CD4-positive, alpha-beta T cell treated with Interleukin-17A for 4 hours (primary cell): ENCODE data around the gene KICS2.
"Not testable (repeated sequence)": the region's sequence is repeated elsewhere in the genome, so short reads cannot be mapped to it uniquely, and the experiment has no call there.

ENCODE experiments used
- DNase-seq: peaks from one replicate; pipeline ENCODE4 v3.0.0-alpha.2; 2020; ENCODE audit warnings: mixed read lengths

Gene KICS2

DNA sequence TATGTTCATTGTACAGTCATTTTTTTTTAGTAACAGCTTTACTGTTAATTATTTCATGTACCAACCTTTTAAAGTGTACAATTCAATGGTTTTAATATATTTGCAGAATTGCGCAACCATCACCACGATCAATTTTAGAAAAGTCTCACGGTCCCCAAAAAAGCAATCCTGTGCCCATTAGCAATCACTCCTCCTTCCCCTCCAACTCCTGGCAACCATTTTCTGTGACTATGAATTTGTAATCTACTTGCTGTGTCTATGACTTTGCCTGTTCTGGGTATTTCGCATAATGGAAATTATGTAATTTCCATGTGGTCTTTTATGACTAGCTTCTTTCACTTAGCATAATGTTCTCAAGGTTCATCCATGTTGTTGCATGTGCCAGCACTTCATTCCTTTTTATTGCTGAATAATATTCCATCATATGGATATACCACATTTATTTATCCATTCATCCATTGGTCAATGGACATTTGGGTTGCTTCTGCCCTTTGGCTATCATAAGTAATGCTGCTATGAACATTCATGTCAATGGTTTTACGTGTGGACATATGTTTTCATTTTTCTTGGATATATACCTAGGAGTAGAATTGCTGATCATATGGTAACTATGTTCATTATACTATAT is 9.9 kb downstream of the KICS2 start:
- DNase-seq: no peak

DNA sequence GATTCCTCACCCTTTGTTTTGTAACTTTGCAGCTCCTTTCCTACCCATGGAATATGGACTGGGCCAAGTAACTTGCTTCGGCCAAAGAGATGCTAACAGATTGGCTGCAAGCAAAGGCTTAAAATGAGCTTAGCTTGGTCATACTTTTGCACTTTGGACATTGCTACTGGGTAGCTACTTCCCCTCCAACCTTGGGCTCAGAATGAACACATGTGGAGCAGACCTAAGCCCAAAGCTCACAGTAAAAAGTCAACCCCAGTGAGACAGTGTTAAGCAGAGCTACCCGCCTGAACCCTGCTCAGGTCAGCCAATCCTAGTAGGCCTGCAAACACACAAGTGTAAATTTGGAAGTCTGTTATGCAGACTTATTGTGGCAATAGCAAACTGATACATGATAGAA is 14.6 kb downstream of the KICS2 start:
- DNase-seq: no peak

DNA sequence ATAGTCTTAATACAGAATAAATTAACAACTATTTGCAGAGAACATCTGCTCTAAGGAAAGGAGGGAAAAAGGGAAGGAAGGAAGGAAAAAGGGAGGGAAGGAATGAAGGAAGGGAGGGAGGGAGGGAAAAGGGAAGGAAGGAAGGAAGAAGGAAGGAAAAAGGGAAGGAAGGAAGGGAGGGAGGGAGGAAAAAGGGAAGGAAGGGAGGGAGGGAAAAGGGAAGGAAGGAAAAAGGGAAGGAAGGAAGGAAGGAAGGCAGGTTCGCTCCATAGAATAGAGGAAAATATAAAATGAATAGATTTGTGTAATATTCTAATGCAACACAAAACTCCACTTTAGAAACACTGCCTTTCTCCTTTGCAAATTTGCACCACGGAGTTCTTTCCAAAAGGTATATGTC is 16.6 kb downstream of the KICS2 start:
- no peak for DNase-seq

DNA sequence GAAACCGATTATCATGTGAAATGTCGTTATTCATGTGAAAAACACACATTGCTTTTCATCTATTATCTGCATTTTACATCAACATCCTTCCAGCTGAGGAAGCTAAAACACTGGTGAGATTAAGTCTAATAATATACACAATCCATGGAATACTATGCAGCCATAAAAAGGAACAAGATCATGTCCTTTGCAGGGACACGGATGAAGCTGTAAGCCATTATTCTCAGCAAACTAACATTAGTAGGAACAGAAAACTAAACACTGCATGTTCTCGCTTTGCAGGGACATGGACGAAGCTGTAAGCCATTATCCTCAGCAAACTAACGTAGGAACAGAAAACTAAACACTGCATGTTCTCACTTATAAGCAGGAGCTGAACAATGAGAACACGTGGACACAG is 18.3 kb downstream of the KICS2 start:
- DNase-seq: no peak

DNA sequence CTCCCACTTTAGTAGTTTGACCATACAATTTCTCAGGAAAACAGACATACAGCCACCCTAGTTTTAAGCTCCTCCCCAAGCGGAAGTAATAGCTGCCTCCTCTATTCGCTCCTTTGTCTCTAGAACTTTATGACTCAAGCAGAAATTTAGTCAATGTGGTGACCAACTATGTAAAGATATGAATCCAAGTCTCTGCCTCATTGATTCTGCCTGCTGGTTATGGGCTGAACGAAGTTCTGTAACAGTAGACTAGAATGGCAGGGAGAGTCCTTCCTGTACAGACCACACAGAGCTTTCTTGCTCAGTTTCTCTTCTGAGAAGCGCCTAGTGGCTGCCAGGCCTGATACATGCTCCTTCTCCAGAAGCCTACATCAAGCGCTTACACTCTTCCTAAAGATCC is 19.1 kb downstream of the KICS2 start:
- no peak for DNase-seq

DNA sequence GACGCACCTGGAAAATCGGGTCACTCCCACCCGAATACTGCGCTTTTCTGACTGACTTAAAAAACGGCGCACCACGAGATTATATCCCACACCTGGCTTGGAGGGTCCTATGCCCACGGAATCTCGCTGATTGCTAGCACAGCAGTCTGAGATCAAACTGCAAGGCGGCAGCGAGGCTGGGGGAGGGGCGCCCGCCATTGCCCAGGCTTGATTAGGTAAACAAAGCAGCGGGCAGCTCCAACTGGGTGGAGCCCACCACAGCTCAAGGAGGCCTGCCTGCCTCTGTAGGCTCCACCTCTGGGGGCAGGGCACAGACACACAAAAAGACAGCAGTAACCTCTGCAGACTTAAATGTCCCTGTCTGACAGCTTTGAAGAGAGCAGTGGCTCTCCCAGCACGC is 26.3 kb downstream of the KICS2 start:
- DNase-seq: not testable (repeated sequence)

DNA sequence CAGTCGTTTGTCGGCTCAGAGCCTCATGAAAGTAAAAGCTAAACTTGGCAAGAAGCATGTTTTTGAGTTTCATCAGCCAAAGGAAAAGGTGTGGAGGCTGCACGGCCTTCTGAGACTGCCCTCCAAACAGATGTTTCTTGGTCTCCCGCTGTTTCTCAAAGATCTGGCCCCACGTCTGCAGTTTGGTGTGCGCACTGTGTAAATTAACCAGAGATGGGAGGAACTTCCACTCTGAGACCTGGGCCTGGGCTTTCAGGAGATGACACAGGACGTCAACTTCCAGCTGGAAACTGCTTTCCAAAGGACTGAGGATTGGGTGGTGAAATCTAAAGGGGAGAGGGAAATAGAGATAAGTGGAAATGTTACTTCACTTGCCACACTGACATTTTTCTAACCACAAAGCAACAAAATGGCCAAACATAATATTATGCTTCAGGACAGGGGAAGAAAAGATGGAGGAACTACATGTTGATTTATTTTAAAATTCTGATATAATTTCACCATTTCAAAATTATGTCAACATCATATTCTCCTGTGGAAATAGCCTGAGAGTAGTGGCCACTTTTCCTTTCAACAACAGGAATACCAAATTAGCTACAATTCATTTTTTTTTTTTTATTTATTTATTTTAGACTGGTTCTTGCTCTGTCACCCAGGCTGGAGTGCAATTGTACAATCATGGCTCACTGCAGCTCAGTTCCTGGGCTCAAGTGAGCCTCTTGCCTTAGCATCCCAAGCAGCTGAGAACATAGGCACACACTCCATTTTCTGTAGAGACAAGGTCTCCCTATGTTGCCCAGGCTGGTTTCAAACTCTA is 27.6 kb downstream of the KICS2 start:
- no peak for DNase-seq

DNA sequence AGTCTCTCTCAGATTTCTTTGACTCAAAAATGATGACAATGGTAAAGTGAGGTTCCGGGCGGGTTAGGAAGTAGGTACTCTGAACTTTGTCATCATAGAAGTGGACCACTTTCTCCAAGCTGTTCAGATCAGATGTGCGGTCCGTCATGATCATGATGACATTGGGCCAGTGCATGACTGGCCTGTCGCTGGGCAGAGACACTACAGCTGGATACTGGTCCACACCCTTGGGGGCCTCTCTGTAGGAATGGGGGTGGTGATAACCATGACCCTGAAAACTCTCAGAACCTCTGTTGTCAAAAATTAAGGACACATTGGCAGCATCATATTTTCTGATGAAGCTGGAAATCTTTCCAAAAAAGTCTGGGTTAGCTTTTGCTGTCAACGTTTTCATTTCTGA is 28.2 kb downstream of the KICS2 start:
- no peak for DNase-seq

DNA sequence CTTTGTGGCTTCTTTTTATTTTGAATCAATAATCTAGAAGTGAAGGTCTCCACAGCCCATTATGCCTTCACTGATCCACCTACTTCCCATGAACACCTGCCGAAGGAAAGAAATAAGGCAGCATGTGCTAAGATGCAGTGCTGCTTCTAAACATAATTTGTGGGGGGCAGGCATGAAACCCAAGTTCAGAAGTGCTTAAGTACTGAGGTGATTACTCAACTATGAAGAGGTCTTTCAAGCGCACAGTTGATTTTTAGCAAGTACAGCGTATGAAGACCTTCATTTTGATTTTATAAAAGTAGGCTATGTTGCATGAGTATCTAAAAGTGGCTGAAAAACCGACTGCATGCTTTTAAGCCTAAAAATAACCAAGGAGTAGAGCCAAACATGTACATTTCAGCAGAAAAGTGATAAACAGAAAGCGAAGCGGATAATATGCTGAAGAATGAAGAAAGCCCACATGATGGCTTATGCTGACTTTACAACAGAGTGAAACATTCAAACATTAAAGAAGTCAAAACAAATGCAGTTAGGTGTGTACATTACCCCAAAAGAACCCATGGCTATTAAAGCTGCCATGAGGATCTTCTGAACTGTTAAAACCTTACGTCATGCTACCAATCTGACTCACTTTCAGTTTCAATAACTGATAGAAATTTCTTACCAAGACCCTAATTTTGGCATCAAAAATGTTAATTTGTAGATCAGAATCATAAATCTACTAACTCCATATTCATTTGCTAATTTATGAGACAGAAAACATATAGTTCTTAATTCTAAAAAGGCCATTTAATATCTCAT is 29.3 kb downstream of the KICS2 start:
- no peak for DNase-seq

DNA sequence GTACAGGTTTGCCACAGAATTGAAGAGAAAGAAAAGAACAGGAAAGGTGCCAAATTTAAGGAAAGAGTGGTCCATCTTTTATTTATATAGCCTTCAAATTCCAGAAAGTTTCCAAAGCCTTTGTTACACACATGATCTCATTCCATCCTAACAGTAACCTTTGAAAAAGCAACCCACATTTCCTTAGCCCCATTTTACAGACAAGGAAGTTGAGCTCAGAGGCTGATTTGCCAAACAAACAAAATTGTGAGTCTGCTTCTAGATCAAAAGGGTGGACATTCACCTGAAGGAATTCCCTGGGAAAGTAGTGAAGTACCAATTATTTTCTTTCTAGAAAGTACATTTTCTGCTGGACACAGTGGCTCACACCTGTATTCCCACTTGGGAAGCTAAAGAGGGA is 32.0 kb downstream of the KICS2 start:
- no peak for DNase-seq

DNA sequence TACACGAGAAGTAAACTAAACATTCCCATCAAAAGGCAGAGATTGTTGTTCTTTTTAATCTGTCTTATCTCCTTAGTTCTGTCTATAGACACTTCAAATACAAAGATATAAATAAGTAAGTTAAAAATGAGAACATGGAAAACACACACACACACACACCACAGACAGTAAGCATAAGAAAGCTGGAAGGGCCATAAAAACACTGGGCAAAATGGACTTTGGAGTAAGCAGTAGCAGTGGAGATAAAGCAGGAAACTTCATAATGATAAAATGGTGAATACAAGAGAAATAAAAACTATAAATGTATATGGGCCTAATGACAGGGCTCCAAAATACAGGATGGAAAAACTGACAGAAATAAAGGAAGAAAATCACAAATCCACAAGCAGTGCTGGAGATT is 32.6 kb downstream of the KICS2 start:
- DNase-seq: no peak

DNA sequence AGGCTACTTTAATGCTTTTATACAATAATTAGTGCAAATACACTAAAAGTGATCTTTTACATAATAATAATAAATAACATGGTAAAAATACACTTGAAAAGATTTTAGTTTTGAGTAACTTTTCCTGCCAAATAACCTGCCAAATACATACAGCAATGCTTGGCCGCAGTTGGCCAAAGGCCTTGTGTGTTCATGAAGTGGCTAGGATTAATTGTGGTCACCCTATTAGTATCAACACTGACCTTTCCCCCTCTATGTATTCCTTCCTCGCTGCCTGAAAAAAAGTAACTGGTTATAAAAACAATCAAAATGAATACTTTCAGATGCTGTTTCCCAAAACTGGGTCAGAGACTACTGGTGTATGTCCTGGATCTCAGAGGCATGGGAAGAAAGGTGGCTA is 34.3 kb downstream of the KICS2 start:
- no peak for DNase-seq

DNA sequence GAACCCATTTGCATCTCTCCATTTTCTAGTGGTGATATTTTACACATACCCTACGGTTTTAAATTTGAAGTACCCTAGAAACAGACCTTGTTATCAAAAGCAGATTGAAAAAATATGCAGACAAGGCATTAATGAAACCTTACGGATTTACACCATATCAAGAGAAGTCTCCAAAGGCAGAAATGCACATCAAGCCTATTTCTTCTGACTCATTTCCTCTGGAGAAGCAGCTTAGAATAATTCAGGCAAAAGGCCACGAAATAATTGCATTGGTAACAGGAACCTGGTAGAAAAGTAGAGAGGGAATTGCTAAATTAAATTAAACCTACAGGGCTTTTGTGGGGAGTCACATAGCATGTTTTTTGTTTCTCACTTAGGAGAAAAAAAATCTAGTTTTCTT is 34.7 kb downstream of the KICS2 start:
- DNase-seq: no peak

DNA sequence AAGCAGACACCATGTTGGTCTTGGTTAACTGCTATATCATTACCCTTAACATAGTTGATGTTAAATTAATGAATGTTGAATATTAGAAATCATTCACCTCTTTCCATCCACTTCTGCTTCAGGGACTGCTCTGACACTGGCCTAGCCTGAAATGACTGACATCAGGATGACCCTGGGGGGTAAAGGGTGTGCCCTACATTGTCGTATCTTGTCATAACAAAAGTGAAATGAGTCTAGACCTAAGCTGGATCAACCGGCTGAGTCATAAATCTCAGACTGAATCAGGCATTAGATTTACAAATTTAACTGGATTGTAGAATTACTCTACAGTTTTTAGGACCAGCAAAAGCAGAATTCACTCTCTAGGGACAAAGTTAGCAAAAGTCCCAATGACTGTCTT is 35.3 kb downstream of the KICS2 start:
- no peak for DNase-seq

DNA sequence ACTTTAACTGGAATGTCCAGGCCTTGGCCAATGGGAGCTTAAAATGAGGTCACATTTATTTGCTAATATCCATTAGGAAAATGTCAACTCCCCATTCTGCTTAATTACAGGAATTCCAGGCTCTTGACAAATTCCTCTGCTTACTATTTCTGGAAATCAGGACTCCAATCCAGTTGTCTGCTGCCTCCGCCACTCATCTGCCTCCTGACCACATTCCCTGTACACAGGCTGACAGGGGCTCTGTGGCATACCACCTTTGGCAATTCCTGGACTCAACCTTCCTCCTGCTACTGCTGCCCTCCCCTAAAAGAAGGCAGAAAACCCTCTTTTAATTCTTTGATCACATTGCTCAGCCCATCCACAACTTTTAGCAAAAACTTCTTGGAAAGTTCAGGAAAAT is 37.9 kb downstream of the KICS2 start:
- no peak for DNase-seq

DNA sequence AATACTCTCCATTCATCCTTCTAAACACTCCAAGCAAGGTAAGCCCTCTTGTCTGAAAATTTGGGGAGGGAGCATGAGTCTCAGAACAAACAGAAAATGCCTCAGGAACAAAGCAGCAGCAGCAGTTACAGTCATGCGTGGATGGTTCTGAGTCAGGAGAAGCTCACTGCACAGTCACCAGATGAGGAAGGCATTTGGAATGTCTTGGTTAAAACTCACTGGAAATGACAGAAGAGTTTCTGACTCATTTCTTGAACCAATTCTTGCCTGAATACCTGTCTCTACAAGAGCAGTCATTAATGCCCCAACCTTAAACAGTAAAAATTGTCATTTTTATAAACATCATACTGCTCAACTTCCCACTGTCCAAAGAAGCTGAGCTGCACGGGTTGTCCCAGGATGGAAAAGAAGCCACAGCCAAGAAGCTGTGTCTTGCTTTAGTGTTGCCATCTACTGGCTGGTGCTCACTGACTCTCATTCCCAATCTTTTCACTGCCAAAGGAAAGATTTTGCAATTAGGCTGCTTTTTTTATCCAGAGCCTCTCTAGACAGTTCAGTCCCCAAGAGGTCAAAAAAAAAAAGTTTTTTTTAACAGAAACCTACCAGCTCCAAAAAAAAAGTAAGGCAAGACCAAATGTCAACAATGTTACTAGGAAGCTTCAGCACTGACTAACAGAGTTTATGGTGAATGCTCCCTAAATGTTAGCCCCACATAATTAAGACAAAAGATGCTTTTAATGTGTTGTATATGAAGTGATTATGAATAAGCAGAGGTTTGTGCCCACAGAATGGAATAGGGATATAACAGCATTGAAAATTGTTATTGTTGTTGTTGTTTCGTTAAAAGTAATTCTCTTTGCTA is 40.4 kb downstream of the KICS2 start:
- DNase-seq: no peak

DNA sequence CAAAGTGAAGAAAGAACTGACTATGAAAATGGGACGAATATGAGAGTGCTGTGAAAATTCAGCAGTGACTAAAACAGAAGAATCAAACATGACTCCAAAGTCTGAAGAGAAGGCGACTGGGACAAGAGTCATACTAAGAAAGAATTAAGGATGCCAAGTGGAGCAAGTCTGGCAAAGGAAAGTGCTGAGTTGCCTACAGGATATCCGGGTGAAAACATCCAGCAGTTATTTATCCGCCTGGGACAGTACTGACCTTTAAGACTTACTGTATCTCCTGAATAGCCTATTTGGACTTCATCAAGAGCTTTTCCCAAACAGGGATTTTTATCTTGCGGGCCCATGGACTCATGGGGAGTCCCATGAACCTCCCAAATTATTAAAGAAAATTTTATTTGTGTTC is 41.1 kb downstream of the KICS2 start:
- DNase-seq: no peak

DNA sequence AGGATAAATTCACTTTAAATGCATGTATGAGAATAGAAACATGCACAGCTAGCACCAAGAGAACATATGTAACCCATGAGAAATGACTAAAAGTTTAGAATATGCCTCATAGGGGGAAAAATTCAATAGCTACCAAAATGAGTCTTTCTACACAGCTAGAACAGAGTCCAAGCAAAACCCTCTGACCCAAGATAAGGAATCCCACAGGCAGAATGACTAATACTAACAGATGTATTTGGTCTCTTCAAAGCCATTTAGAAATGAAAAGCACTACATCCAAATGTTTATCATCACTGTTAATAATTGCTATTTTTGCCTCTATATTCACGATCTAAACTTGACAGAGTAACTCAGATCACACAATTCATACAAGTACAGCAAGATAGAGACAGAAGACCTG is 44.0 kb downstream of the KICS2 start:
- DNase-seq: no peak

DNA sequence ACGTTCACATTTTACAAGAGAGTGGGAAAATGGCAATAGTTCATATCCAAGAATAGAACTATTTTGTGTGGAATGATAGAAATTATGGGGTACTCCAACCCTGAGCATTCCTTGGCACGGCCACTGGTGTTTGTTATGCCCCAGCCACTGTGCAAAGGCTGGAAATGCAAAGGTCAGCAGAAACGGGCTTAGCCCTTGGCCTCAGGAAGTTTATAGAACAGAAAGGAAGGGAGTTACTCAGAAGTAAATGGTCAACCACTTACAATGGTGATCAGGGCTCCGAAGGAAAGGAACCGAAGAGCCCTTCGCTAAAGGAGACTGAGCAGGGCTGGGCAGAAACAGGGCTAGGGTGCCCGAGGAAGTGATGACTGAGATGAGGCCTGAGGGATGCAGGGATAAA is 45.1 kb downstream of the KICS2 start:
- DNase-seq: no peak

DNA sequence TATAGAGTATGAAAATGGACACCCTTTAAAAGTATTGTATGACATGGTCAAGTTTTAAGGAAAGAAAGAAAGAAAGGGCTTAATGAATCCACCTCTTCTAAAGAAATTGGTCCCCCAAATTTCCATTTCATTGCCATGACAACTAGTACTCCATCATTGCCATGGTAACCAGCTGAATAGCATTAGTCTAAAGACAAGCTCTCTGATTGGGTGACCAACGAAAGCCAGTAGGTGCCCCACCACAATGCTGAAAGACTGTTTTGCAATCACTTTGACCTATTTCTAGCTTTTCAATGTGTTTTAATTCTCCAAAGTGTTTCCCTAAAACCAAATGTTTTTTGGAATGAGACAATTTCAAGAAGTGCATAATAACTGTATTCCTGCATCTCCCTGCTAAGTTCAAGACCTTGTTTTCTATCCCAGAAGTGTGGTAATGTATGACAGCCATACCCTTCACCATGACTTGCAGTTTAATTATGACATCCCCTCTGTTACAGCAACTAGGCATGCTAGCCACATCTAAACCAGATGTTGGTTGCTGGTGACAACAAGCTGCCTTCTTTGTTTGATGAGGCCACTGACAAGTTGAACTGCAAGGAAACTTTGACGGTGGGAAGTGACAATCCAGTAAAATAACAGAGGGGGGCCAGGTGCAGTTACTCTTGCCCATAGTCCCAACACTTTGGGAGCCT is 46.7 kb downstream of the KICS2 start:
- no peak for DNase-seq

DNA sequence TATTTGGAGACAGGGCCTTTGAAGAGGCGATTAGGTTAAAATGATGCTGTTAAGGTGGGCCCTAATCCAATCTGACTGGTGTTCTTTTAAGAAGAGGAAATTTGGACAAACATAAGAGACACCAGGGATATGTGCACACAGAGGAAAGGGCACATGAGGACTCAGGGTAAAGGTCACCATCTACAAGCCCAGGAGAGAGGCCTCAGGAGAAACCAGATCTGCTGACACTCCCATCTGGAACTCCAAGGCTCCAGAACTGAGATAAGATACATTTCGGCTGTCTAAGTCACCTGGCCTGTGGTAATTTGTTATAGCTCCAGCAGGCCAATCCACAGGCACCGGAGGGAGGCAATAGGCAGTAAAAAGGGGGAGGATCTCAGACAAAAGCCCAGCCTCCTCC is 48.6 kb downstream of the KICS2 start:
- DNase-seq: no peak
